GM12891 (cell line): Measurements from ENCODE around the gene YARS1.

ENCODE experiments used
- POLR2A ChIP-seq: IDR thresholded peaks from 2 replicates; pipeline ENCODE4 v1.6.1; 2011; ENCODE audit warnings: low read depth, low read length, control low read depth
- POLR2AphosphoS5 ChIP-seq: IDR thresholded peaks from 2 replicates; pipeline ENCODE4 v1.6.1; 2011; ENCODE audit warnings: low read depth, low read length, control low read depth
- SPI1 ChIP-seq: IDR thresholded peaks from 2 replicates; pipeline ENCODE4 v1.6.1; 2011; ENCODE audit warnings: low read depth, low read length, control low read depth
- TAF1 ChIP-seq: IDR thresholded peaks from 2 replicates; pipeline ENCODE4 v1.6.1; 2011; ENCODE audit warnings: low read depth, low read length, control low read depth

GRCh38 chr1:32761936-32762335 is 55.2 kb downstream of the YARS1 start:
- TF ChIP-seq POLR2A = no peak
- no peak for TF ChIP-seq SPI1
- no peak for TF ChIP-seq POLR2AphosphoS5
- TF ChIP-seq TAF1 = no peak
